Esophagus squamous epithelium (tissue), 4 donors: Measurements from ENCODE around the gene ASB2.

Source experiments
- POLR2A ChIP-seq, 4 donors: fragments of 450-650 bp; IDR thresholded peaks; one replicate each; pipeline ENCODE4 v1.6.1; 2017; ENCODE audit warnings: antibody characterized with exemption in 4 of 4, mild to moderate bottlenecking in 4 of 4, moderate library complexity in 3 of 4
- TF ChIP-seq, protein P1 (sequence below), 6 experiments: fragments of 450-650 bp in 4 of 6; fragments of 200-600 bp in 2 of 6; sonication (generic) in 2 of 6; IDR thresholded peaks; one replicate each; pipeline ENCODE4 v1.5.1; 2016 to 2019; ENCODE audit warnings: antibody characterized with exemption in 6 of 6, mild to moderate bottlenecking in 4 of 6, moderate library complexity in 4 of 6

DNA sequence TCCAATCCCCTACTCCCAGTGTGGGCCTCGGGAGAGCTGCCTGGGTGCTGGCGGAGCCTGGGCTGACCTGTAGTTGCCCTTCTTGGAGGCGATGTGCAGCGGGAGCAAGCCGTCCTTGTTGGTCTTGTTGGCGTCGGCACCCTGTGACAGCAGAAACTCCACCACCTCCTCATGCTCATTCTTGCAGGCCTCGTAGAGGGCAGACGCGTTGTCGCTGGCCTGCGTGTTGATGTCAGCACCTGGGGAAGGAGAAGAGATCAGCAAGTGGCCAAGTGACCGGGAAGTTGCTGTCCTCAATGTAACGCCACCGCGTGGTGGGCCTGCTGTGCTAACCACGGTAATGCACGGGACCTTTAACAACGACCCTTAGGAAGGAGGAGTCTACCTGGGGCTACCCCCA lies 29.1 kb downstream of the ASB2 start:
- TF ChIP-seq, protein P1, sequence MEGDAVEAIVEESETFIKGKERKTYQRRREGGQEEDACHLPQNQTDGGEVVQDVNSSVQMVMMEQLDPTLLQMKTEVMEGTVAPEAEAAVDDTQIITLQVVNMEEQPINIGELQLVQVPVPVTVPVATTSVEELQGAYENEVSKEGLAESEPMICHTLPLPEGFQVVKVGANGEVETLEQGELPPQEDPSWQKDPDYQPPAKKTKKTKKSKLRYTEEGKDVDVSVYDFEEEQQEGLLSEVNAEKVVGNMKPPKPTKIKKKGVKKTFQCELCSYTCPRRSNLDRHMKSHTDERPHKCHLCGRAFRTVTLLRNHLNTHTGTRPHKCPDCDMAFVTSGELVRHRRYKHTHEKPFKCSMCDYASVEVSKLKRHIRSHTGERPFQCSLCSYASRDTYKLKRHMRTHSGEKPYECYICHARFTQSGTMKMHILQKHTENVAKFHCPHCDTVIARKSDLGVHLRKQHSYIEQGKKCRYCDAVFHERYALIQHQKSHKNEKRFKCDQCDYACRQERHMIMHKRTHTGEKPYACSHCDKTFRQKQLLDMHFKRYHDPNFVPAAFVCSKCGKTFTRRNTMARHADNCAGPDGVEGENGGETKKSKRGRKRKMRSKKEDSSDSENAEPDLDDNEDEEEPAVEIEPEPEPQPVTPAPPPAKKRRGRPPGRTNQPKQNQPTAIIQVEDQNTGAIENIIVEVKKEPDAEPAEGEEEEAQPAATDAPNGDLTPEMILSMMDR (IDR thresholded peaks at IDR 0.05): no peak
- TF ChIP-seq POLR2A (IDR thresholded peaks at IDR 0.05): no peak
